Mesenchymal stem cell (in vitro differentiated cells and primary cell): ENCODE results near the gene KIF4B.

Source experiments
- DNase-seq: peaks from one replicate; pipeline ENCODE4 v3.0.0-alpha.2; 2013
- H2AFZ ChIP-seq: one replicate; pipeline ENCODE4 v1.6.1; 2013; ENCODE audit warnings: low read depth, mild to moderate bottlenecking, control low read depth, inconsistent platforms, low read length, moderate library complexity
- H2AK5ac ChIP-seq: 2 replicates; pipeline ENCODE4 v1.6.1; 2013; ENCODE audit warnings: low read length, moderate library complexity, mild to moderate bottlenecking, inconsistent platforms; ENCODE audit not compliant: severe bottlenecking
- H2BK120ac ChIP-seq: one replicate; pipeline ENCODE4 v1.6.1; 2013; ENCODE audit warnings: low read depth, mild to moderate bottlenecking, inconsistent platforms, low read length, moderate library complexity
- H2BK12ac ChIP-seq, 2 experiments: one replicate each; pipeline ENCODE4 v1.6.1; 2013; ENCODE audit warnings: inconsistent platforms in 2 of 2, low read length in 2 of 2, mild to moderate bottlenecking in 2 of 2, moderate library complexity in 2 of 2, control low read depth in 1 of 2
- H2BK15ac ChIP-seq: one replicate; pipeline ENCODE4 v1.6.1; 2013; ENCODE audit warnings: mild to moderate bottlenecking, low read depth, inconsistent platforms; ENCODE audit not compliant: poor library complexity, severe bottlenecking
- H2BK5ac ChIP-seq: 2 replicates; pipeline ENCODE4 v1.6.1; 2013; ENCODE audit warnings: low read depth, mild to moderate bottlenecking, low read length, control low read depth, inconsistent platforms; ENCODE audit not compliant: poor library complexity, severe bottlenecking
- H3K14ac ChIP-seq, 2 experiments: one replicate each; pipeline ENCODE4 v1.6.1; 2013; ENCODE audit warnings: inconsistent platforms in 2 of 2, low read length in 2 of 2, control low read depth in 1 of 2, mild to moderate bottlenecking in 1 of 2, moderate library complexity in 1 of 2
- H3K18ac ChIP-seq, 2 experiments: one replicate each; pipeline ENCODE4 v1.6.1; 2013; ENCODE audit warnings: inconsistent platforms in 2 of 2, low read length in 2 of 2, control low read depth in 1 of 2, low read depth in 1 of 2, mild to moderate bottlenecking in 1 of 2
- H3K23ac ChIP-seq, 2 experiments: one replicate each; pipeline ENCODE4 v1.6.1; 2013; ENCODE audit warnings: inconsistent platforms in 2 of 2, low read length in 2 of 2, mild to moderate bottlenecking in 2 of 2, moderate library complexity in 2 of 2, control low read depth in 1 of 2
- H3K27ac ChIP-seq: 2 replicates; pipeline ENCODE4 v1.5.1; 2013; ENCODE audit warnings: mild to moderate bottlenecking, moderate library complexity, low read length, control low read depth, inconsistent platforms; ENCODE audit not compliant: poor library complexity, severe bottlenecking
- H3K27me3 ChIP-seq, 2 experiments: 2 replicates each; pipeline versions ENCODE4 v1.6.1 to v1.7.0; 2013; ENCODE audit warnings: low read length in 2 of 2, mild to moderate bottlenecking in 2 of 2, moderate library complexity in 2 of 2, control low read depth in 1 of 2, inconsistent platforms in 1 of 2; ENCODE audit not compliant: control insufficient read depth in 1 of 2, insufficient read depth in 1 of 2
- H3K36me3 ChIP-seq, 2 experiments: 2 replicates each; pipeline versions ENCODE4 v1.6.1 to v1.7.0; 2013; ENCODE audit warnings: low read length in 2 of 2, control low read depth in 1 of 2, inconsistent platforms in 1 of 2, low read depth in 1 of 2, mild to moderate bottlenecking in 1 of 2; ENCODE audit not compliant: insufficient read depth in 2 of 2, control insufficient read depth in 1 of 2
- H3K4ac ChIP-seq, 2 experiments: one replicate each; pipeline ENCODE4 v1.6.1; 2013; ENCODE audit warnings: inconsistent platforms in 2 of 2, low read length in 2 of 2, mild to moderate bottlenecking in 2 of 2, moderate library complexity in 2 of 2, control low read depth in 1 of 2, low read depth in 1 of 2
- H3K4me1 ChIP-seq: 2 replicates; pipeline ENCODE4 v1.6.1; 2013; ENCODE audit warnings: low read depth, low read length, control low read depth; ENCODE audit not compliant: control insufficient read depth, insufficient read depth
- H3K4me2 ChIP-seq: 2 replicates; pipeline ENCODE4 v1.6.1; 2013; ENCODE audit warnings: low read length, mild to moderate bottlenecking, inconsistent platforms; ENCODE audit not compliant: poor library complexity, severe bottlenecking
- H3K4me3 ChIP-seq, 2 experiments: 2 replicates each; pipeline versions ENCODE4 v1.5.1 to v1.7.0; 2013; ENCODE audit warnings: low read length in 2 of 2, mild to moderate bottlenecking in 2 of 2, control low read depth in 1 of 2, low read depth in 1 of 2; ENCODE audit not compliant: insufficient read depth in 1 of 2
- H3K79me1 ChIP-seq: replicated peaks from 2 replicates; pipeline ENCODE4 v1.6.1; 2013; ENCODE audit warnings: mild to moderate bottlenecking, control low read depth, low read length, inconsistent platforms; ENCODE audit not compliant: poor library complexity, severe bottlenecking
- H3K9ac ChIP-seq: 2 replicates; pipeline ENCODE4 v1.7.0; 2013; ENCODE audit warnings: mild to moderate bottlenecking, low read length, moderate library complexity
- H3K9me3 ChIP-seq: 2 replicates; pipeline ENCODE4 v1.7.0; 2013; ENCODE audit warnings: mild to moderate bottlenecking, low read length; ENCODE audit not compliant: control insufficient read depth
- H4K8ac ChIP-seq: one replicate; pipeline ENCODE4 v1.6.1; 2013; ENCODE audit warnings: inconsistent platforms, mild to moderate bottlenecking, low read length, moderate library complexity
- H4K91ac ChIP-seq: one replicate; pipeline ENCODE4 v1.6.1; 2013; ENCODE audit warnings: mild to moderate bottlenecking, low read length, inconsistent platforms
- WGBS: methylation state at CpG from one replicate; pipeline ENCODE4 v1.1.7; 2013; ENCODE audit warnings: mixed read lengths; 5-methylcytosine and 5-hydroxymethylcytosine counted together

The KIF4B gene

DNA sequence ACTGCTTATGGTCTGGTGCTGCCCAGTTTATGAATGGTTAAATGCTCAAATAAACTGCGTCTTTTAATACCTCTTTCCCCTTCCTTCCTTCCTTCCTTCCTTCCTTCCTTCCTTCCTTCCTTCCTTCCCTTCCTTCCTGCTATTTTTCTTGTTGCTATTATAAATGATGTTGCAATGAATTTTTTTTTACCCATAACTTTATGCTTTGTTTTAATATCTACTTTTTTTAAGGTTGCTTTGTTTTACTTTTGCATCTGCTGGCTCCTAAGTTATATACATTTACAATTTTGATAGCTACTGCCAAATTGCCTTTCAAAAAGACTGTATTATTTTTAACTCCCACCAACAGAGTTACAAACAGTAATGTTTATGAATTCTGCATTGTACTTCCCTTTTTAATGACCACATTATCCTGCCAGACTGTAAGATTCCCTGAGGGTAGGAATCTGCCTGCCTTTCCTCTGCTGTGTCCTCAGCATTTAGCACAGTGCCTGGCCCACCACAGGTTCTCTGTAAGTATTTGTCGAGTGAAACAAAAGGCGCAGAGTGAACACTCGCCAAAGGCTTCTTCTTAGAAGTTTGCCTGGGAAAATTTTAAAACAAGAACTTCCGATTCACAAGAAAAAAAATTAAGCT, 36.9 kb downstream of the KIF4B start:
- Histone ChIP-seq H3K4me2 (no peak overlapping the region), H2AFZ (no peak overlapping the region), H2BK15ac (no peak overlapping the region), H3K27ac (no peak overlapping the region), H3K9me3 (no peaks in the 10 kb centered on the region), H3K14ac (no peak overlapping the region), H3K27me3 (peaks cover 0 to 4% of the 10 kb centered on the region in 2 experiments), H4K8ac (no peak overlapping the region), H4K91ac (no peak overlapping the region), H2BK5ac (no peak overlapping the region), H3K4me1 (no peaks in the 10 kb centered on the region), H2BK120ac (no peak overlapping the region), H2AK5ac (no peak overlapping the region), H3K9ac (no peak overlapping the region), H3K4ac (no peak overlapping the region), H3K79me1 (no peaks in the 10 kb centered on the region), H3K23ac (no peak overlapping the region), H2BK12ac (no peak overlapping the region), H3K18ac (no peak overlapping the region), H3K36me3 (no peaks in the 10 kb centered on the region), H3K4me3 (no peak overlapping the region)
- DNase-seq = no peak
- 76% methylated on average over 4 of the region's 5 CpGs for WGBS

- Histone ChIP-seq H3K18ac (no peak overlapping the region), H3K4ac (no peak overlapping the region), H3K4me1 (no peaks in the 10 kb centered on the region), H3K4me3 (no peak overlapping the region), H3K23ac (no peak overlapping the region), H3K9me3 (no peaks in the 10 kb centered on the region), H3K27me3 (no peaks in the 10 kb centered on the region), H3K36me3 (no peaks in the 10 kb centered on the region), H4K91ac (no peak overlapping the region), H2BK12ac (no peak overlapping the region), H2BK5ac (no peak overlapping the region), H3K79me1 (no peaks in the 10 kb centered on the region), H3K4me2 (no peak overlapping the region), H2BK120ac (no peak overlapping the region), H3K27ac (no peak overlapping the region), H3K9ac (no peak overlapping the region), H4K8ac (no peak overlapping the region), H2BK15ac (no peak overlapping the region), H3K14ac (no peak overlapping the region), H2AK5ac (no peak overlapping the region), H2AFZ (no peak overlapping the region)
- 72% methylated on average over 3 of the region's 4 CpGs for WGBS
- no peak for DNase-seq
These were observed 39.0 kb downstream of the KIF4B start for GRCh38 chr5:155052532-155052931.

- WGBS = 21% methylated on average over 3 of the region's 4 CpGs
- no peak overlapping the region for H2AFZ ChIP-seq
- H4K8ac ChIP-seq = no peak overlapping the region
- H3K18ac ChIP-seq = no peak overlapping the region
- H3K9me3 ChIP-seq = no peaks in the 10 kb centered on the region
- H3K23ac ChIP-seq = no peak overlapping the region
- H4K91ac ChIP-seq = no peak overlapping the region
- H2BK15ac ChIP-seq = no peak overlapping the region
- no peak overlapping the region for H2BK120ac ChIP-seq
- no peak overlapping the region for H2AK5ac ChIP-seq
- H3K4me2 ChIP-seq = no peak overlapping the region
- H2BK5ac ChIP-seq = no peak overlapping the region
- no peak for DNase-seq
- no peaks in the 10 kb centered on the region for H3K79me1 ChIP-seq
- no peak overlapping the region for H3K9ac ChIP-seq
- H3K27me3 ChIP-seq = no peaks in the 10 kb centered on the region
- H3K4ac ChIP-seq = no peak overlapping the region
- H2BK12ac ChIP-seq = no peak overlapping the region
- H3K27ac ChIP-seq = no peak overlapping the region
- no peak overlapping the region for H3K14ac ChIP-seq
- no peaks in the 10 kb centered on the region for H3K36me3 ChIP-seq
- no peak overlapping the region for H3K4me3 ChIP-seq
- no peaks in the 10 kb centered on the region for H3K4me1 ChIP-seq
These were observed 39.9 kb downstream of the KIF4B start for GRCh38 chr5:155053501-155053900.

- H3K9ac ChIP-seq = no peak overlapping the region
- H2BK12ac ChIP-seq = no peak overlapping the region
- H3K18ac ChIP-seq = no peak overlapping the region
- H2AK5ac ChIP-seq = no peak overlapping the region
- no peak for DNase-seq
- no peaks in the 10 kb centered on the region for H3K36me3 ChIP-seq
- 30% methylated on average over 7 of the region's 8 CpGs for WGBS
- H3K4me2 ChIP-seq = no peak overlapping the region
- no peak overlapping the region for H2AFZ ChIP-seq
- no peak overlapping the region for H3K4me3 ChIP-seq
- H3K9me3 ChIP-seq = no peaks in the 10 kb centered on the region
- H3K14ac ChIP-seq = no peak overlapping the region
- no peak overlapping the region for H2BK5ac ChIP-seq
- H3K23ac ChIP-seq = no peak overlapping the region
- H2BK15ac ChIP-seq = no peak overlapping the region
- H3K4ac ChIP-seq = no peak overlapping the region
- H3K27me3 ChIP-seq = no peaks in the 10 kb centered on the region
- H3K79me1 ChIP-seq = no peaks in the 10 kb centered on the region
- no peak overlapping the region for H4K8ac ChIP-seq
- H3K27ac ChIP-seq = no peak overlapping the region
- no peaks in the 10 kb centered on the region for H3K4me1 ChIP-seq
- H2BK120ac ChIP-seq = no peak overlapping the region
- H4K91ac ChIP-seq = no peak overlapping the region
These were observed 43.2 kb downstream of the KIF4B start for GRCh38 chr5:155056644-155057269.
